ENCODE results near the gene MYO5A.
"Not testable (repeated sequence)": the region's sequence is repeated elsewhere in the genome, so short reads cannot be mapped to it uniquely, and the experiment has no call there.

MYO5A gene

DNA sequence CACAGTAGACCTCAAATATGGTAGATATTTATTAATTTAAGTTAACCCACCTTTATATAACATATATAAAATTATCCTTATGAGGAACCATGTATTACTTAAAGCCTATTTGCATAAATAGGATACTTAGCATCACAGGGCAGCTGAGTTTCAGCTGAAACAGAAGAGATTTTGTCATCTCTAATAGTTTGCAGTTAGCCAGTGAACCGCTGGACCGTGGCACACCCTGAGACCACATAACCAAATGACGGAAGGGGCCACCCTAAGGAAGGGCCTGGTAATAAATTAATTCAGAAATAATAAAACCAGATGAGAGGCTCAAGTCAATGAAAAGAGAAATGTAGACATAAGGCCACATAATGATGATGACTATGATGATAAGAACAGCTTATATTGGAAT, 107.7 kb downstream of the MYO5A start:
- no peak overlapping the region for H3K27ac ChIP-seq
- no peak for TF ChIP-seq CTCF (IDR thresholded peaks at IDR 0.05)
- TF ChIP-seq ZFX (IDR thresholded peaks at IDR 0.05; ENCODE audit: borderline replicate concordance), result no peak

DNA sequence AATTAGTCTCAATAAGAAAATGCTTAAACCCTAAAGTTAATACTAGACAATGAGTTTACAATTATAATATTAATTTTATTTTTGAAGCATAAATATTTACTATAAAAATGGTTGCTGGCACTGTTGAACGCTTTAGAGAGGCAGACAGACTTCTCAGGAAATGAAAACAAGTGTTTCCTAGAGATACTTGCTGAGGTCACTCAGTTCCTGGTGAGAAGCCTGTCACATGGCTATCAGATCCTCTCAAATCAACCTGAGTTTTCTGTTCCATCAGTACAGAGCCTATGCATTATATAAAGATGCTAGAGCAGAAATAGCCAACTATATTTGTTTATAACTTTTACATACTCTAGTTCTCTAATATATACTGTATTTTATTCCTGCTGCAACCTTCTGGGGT, 109.2 kb downstream of the MYO5A start:
- H3K27ac ChIP-seq, result no peak overlapping the region
- TF ChIP-seq ZFX (IDR thresholded peaks at IDR 0.05; ENCODE audit: borderline replicate concordance) (no peak), CTCF (IDR thresholded peaks at IDR 0.05) (no peak)

- H3K27ac ChIP-seq, result no peak overlapping the region
- TF ChIP-seq ZFX (IDR thresholded peaks at IDR 0.05; ENCODE audit: borderline replicate concordance) (no peak), CTCF (IDR thresholded peaks at IDR 0.05) (no peak)
Measured at GRCh38 chr15:52417957-52418356, 110.7 kb downstream of the MYO5A start.

- TF ChIP-seq ZFX (IDR thresholded peaks at IDR 0.05; ENCODE audit: borderline replicate concordance) (no peak), CTCF (IDR thresholded peaks at IDR 0.05) (no peak)
- no peak overlapping the region for H3K27ac ChIP-seq
Measured at GRCh38 chr15:52417521-52417920, 111.2 kb downstream of the MYO5A start.

DNA sequence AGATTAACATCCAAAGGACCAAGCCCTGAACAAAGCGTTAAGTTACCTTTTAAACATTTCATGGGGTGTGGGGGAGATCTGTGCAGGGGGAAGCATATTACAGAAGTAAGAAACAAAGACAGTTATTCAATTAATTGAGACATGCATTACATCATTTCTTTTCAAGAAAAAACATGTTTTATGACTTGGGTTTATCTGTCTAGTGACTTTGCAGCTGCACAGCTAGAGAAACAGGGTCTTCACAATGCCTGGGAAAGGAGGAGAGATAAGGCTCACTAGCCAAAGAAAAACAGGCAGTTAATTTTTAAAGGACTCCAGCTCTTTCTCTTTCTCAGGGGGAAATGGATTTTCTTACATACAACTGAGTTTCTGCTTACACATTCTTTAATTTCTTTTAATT, 112.1 kb downstream of the MYO5A start:
- not testable (repeated sequence) for H3K27ac ChIP-seq

DNA sequence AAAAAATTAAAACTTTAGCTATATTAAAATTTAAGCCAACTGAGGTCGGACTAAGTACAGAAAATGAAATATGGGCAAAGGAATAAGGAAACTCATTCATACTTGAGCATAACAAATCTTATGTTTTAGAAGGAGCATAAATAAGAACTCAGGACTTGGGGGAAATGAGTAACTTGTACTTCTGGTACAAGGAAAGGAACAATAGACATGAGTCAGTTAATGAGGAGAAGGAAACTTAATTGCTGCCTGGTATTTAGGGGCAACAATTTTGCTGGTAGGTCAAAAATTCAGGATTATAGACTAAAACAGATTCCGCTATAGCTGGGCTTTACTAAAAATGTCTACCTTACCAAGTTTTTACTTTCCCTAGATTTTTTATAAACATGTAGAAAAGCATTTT, 113.1 kb downstream of the MYO5A start:
- TF ChIP-seq ZFX (IDR thresholded peaks at IDR 0.05; ENCODE audit: borderline replicate concordance) (no peak), CTCF (IDR thresholded peaks at IDR 0.05) (no peak)
- no peak overlapping the region for H3K27ac ChIP-seq

DNA sequence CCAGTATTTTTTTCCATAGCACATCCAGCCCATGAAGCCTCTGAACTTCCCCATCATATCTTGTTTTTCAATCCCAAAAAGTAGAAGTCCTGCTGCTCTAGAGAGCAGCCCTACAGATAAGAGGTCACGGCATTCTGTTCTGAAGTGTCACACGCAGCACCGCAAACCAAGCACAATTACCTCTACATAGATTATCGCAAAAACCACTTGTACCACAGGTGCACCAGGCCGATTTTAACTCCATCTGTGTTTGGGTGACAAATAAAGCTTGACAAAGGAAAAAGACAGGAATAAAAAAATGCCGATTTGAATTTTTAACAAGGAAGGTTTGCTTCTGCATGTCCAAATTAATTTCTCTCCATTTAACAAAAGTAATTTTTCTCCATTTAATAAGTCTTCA, 113.7 kb downstream of the MYO5A start:
- no peak overlapping the region for H3K27ac ChIP-seq
- no peak for TF ChIP-seq CTCF (IDR thresholded peaks at IDR 0.05)
- no peak for TF ChIP-seq ZFX (IDR thresholded peaks at IDR 0.05; ENCODE audit: borderline replicate concordance)

- no peak overlapping the region for H3K27ac ChIP-seq
- TF ChIP-seq CTCF (IDR thresholded peaks at IDR 0.05) (no peak), ZFX (IDR thresholded peaks at IDR 0.05; ENCODE audit: borderline replicate concordance) (no peak)
Measured at GRCh38 chr15:52408823-52409222, 119.9 kb downstream of the MYO5A start.
